ENCODE data around the gene PKN1.

DNA sequence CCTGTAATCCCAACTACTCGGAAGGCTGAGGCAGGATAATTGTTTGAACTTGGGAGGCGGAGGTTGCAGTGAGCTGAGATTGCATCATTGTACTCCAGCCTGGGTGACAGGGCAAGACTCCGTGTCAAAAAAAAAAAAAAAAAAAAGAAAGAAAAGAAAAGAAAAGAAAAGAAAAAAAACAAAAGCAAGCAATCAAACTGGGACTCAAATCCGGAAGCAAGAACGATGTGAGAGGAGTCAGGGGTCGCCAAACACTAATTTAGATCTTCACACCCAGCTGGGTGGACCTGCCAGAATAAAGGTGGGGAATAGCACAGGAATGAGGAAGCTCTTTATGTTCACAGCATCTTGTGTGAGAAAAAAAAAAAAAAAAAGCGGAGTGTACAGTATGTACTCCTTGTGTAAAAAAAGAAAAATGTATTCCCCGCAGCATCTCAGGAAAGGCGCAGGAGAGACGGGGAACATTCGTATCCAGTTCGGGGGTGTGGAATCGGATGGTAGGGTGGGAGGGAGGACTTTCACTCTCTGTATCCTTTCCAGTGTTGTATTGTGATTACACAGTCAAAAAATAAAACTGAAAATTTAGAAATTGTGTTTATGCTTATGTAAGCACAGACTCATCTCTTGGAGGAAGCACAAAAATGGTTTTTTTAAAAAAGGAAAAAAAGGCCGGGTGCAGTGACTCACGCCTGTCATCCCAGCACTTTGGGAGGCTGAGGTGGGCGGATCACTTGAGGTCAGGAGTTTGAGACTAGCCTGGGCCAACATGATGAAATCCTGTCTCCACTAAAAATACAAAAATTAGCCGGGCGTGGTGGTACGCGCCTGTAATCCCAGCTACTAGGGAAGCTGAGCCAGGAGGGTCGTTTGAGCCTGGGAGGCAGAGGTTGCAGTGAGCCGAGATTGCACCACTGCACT lies 77.5 kb downstream of the PKN1 start:
- TF ChIP-seq POLR2AphosphoS5 (IDR thresholded peaks at IDR 0.05; ENCODE audit: borderline replicate concordance, low read depth, low read length) (no peak), EZH2 (IDR thresholded peaks at IDR 0.05) (no peak), FOXP2 (optimal IDR thresholded peaks at IDR 0.05; ENCODE audit: control extremely low read depth, extremely low read length, insufficient read depth) (no peak)

All from SK-N-MC (cell line).